GM12878 (cell line): Measurements from ENCODE around the gene TARBP1. TPM values are rescaled to one million over a fixed set of nuclear protein-coding genes. Genes with fewer than 3 reads are reported as not detected.

Source experiments
- ATAC-seq: fragments of 200-7000 bp; cut with Tn5 transposase; 3 replicates; pipeline ENCODE4 v1.9.1; 2020; ENCODE audit warnings: mild to moderate bottlenecking, moderate library complexity
- BruUV-seq: library from RNA; stranded (reverse); fragments of 400-500 nt; replicated peaks from 2 replicates; lab custom pipeline; 2021; lab: Mats Ljungman, UMichigan
- CTCF ChIA-PET: fragments of 300-600 bp; sonication (Branson Sonifier 250); formaldehyde crosslinking; extraction: SDS; loops from one replicate; lab custom pipeline; 2021; ENCODE audit warnings: inconsistent platforms; lab: Yijun Ruan, JAX
- POLR2A ChIA-PET: fragments of 350-600 bp; formaldehyde crosslinking; extraction: SDS; loops from one replicate; lab custom pipeline; 2021; ENCODE audit warnings: inconsistent platforms; lab: Charles Lee
- RAD21 ChIA-PET: fragments of 300-600 bp; sonication (Branson Sonifier 250); formaldehyde crosslinking; loops from one replicate; lab custom pipeline; 2023; ENCODE audit warnings: antibody characterized with exemption; ENCODE audit not compliant: unreplicated experiment; lab: Charles Lee
- SMC1A ChIA-PET: fragments of 300-600 bp; sonication (Branson Sonifier 250); formaldehyde crosslinking; loops from one replicate; lab custom pipeline; 2023; ENCODE audit not compliant: unreplicated experiment, uncharacterized antibody; lab: Charles Lee
- DNase-seq: peaks from one replicate; pipeline ENCODE4 v3.0.0-alpha.2; 2011; ENCODE audit warnings: low read depth, low spot score
- FAIRE-seq: peaks from 3 replicates; lab custom pipeline; 2011; peaks lifted over from hg19 to GRCh38; lab: Jason Lieb, UNC
- H2AFZ ChIP-seq: 2 replicates; pipeline ENCODE4 v1.6.0; 2011; ENCODE audit warnings: low read depth, low read length, control low read depth; ENCODE audit not compliant: control insufficient read depth
- H3K27ac ChIP-seq: 2 replicates; pipeline ENCODE4 v1.5.1; 2011; ENCODE audit warnings: control low read depth; ENCODE audit not compliant: control insufficient read depth, insufficient read depth
- H3K27me3 ChIP-seq, 2 experiments: replicated peaks in 1 of 2; 2 replicates each; pipeline versions ENCODE4 v1.6.0 to v1.6.1; 2011; ENCODE audit warnings: low read length in 1 of 2; ENCODE audit not compliant: control insufficient read depth in 2 of 2, insufficient read depth in 2 of 2
- H3K36me3 ChIP-seq, 2 experiments: 2 replicates each; pipeline ENCODE4 v1.5.1; 2011; ENCODE audit warnings: low read length in 1 of 2; ENCODE audit not compliant: control insufficient read depth in 2 of 2, insufficient read depth in 2 of 2
- H3K4me1 ChIP-seq: 2 replicates; pipeline ENCODE4 v1.6.1; 2011; ENCODE audit warnings: mild to moderate bottlenecking, low read length, moderate library complexity, mixed read lengths; ENCODE audit not compliant: control insufficient read depth, insufficient read depth
- H3K4me2 ChIP-seq: 2 replicates; pipeline ENCODE4 v1.6.0; 2011; ENCODE audit warnings: control low read depth; ENCODE audit not compliant: control insufficient read depth, insufficient read depth
- H3K4me3 ChIP-seq: fragments of 200-600 bp; sonication (generic); 2 replicates; pipeline ENCODE4 v1.5.1; 2016
- H3K79me2 ChIP-seq: 2 replicates; pipeline ENCODE4 v1.6.0; 2011; ENCODE audit warnings: low read length; ENCODE audit not compliant: control insufficient read depth, insufficient read depth
- H3K9ac ChIP-seq: 2 replicates; pipeline ENCODE4 v1.8.0; 2011; ENCODE audit warnings: low read length, control low read depth, mixed read lengths; ENCODE audit not compliant: control insufficient read depth, insufficient read depth
- H3K9me3 ChIP-seq: replicated peaks from 3 replicates; pipeline ENCODE4 v1.5.1; 2011; ENCODE audit warnings: mild to moderate bottlenecking, low read length; ENCODE audit not compliant: control insufficient read depth, insufficient read depth
- H4K20me1 ChIP-seq: 2 replicates; pipeline ENCODE4 v1.6.0; 2011; ENCODE audit not compliant: control insufficient read depth, insufficient read depth
- E2F8 ChIP-seq: fragments of 450-650 bp; IDR thresholded peaks from 2 replicates; pipeline ENCODE4 v1.6.1; 2018; ENCODE audit warnings: mild to moderate bottlenecking, low read depth, moderate library complexity; ENCODE audit not compliant: partially characterized antibody
- FOS ChIP-seq: IDR thresholded peaks from 3 replicates; pipeline ENCODE4 v1.6.1; 2011; ENCODE audit warnings: borderline replicate concordance; ENCODE audit not compliant: insufficient read length; ENCODE audit errors: extremely low read depth
- JUNB ChIP-seq: IDR thresholded peaks from 2 replicates; pipeline ENCODE4 v1.6.1; 2016; ENCODE audit warnings: antibody characterized with exemption, mild to moderate bottlenecking
- NKRF ChIP-seq: fragments of 450-650 bp; conservative IDR thresholded peaks from 2 replicates; pipeline ENCODE4 v1.6.1; 2017; ENCODE audit warnings: mild to moderate bottlenecking, moderate library complexity
- NR2C1 ChIP-seq: fragments of 450-650 bp; IDR thresholded peaks from 2 replicates; pipeline ENCODE4 v1.6.1; 2017; ENCODE audit warnings: antibody characterized with exemption, mild to moderate bottlenecking, moderate library complexity
- PML ChIP-seq: IDR thresholded peaks from 2 replicates; pipeline ENCODE4 v1.6.1; 2012; ENCODE audit warnings: low read length, inconsistent platforms
- USF1 ChIP-seq: IDR thresholded peaks from 2 replicates; pipeline ENCODE4 v1.6.1; 2011; ENCODE audit warnings: borderline replicate concordance, low read depth, mild to moderate bottlenecking, moderate library complexity, mixed read lengths, low read length; ENCODE audit not compliant: insufficient read depth; ENCODE audit errors: extremely low read length
- ZNF207 ChIP-seq: fragments of 450-650 bp; IDR thresholded peaks from 2 replicates; pipeline ENCODE4 v1.6.1; 2014; ENCODE audit warnings: antibody characterized with exemption, mild to moderate bottlenecking, borderline replicate concordance
- ZNF217 ChIP-seq: fragments of 450-650 bp; IDR thresholded peaks from 2 replicates; pipeline ENCODE4 v1.6.1; 2017; ENCODE audit warnings: antibody characterized with exemption, mild to moderate bottlenecking
- ZSCAN29 ChIP-seq: fragments of 450-650 bp; IDR thresholded peaks from 2 replicates; pipeline ENCODE4 v1.6.1; 2017; ENCODE audit warnings: mild to moderate bottlenecking, moderate library complexity
- WGBS: methylation state at CpG from one replicate; pipeline ENCODE4 v1.1.6; 2016; ENCODE audit warnings: low lambda C conversion rate; ENCODE audit not compliant: insufficient replicate concordance, insufficient coverage; ENCODE audit errors: missing lambda C conversion rate; 5-methylcytosine and 5-hydroxymethylcytosine counted together
- in situ Hi-C: fragments of 300-500 bp; cut with MboI; formaldehyde crosslinking; loops from 9 replicates; pipeline ENCODE4 v1.14.3; 2018; ENCODE audit warnings: mixed read lengths
- intact Hi-C: fragments of 100-400 bp; cut with micrococcal nuclease; formaldehyde crosslinking; loops from one replicate; pipeline ENCODE4 v1.14.2; 2022; ENCODE audit not compliant: unreplicated experiment
- polyA plus RNA-seq, 11 experiments: library from polyadenylated mRNA; depleted of rRNA in 4 of 11; unstranded in 6 of 11; stranded (reverse) in 5 of 11; fragments of >200 nt; fragmentation: Nextera tagmentation in 4 of 11; fragmentation: Illumina TruSeq in 1 of 11; extraction: Ambion mirVana in 4 of 11; extraction: Trizol in 1 of 11; gene quantifications; 1 replicate in 1 of 11; 2 replicates in 10 of 11; pipeline versions ENCODE4 v1.2.1 to v1.2.3, GENCODE V29; 2011 to 2016; ENCODE audit warnings: inconsistent platforms in 2 of 11, missing spikeins in 2 of 11, low read depth in 1 of 11
- total RNA-seq, 4 experiments: library from RNA; depleted of rRNA in 3 of 4; stranded (reverse); fragments of >200 nt in 3 of 4; fragmentation: Illumina TruSeq in 1 of 4; extraction: Trizol in 1 of 4; gene quantifications; 2 replicates each; pipeline versions ENCODE4 v1.2.1 to v1.2.3, GENCODE V29; 2013 to 2021

Gene TARBP1
- total and polyA plus RNA-seq, 10 of the 15 experiments (the other 5 are each of a cell fraction or from before 2014, with no cell fraction given), result 10.8 to 94.4 (median 35.3) TPM

GRCh38 chr1:234479310-234479559 lies 256 bp upstream of the TARBP1 start:
- no peak for TF ChIP-seq JUNB
- no peaks in the 10 kb centered on the region for H3K27me3 ChIP-seq
- H4K20me1 ChIP-seq, result no peaks in the 10 kb centered on the region
- peaks cover 25% of the 10 kb centered on the region for H3K4me1 ChIP-seq
- H3K9ac ChIP-seq, result no peak overlapping the region
- peaks cover 36% of the 10 kb centered on the region for H3K79me2 ChIP-seq
- no TSS peak for BruUV-seq
- peak overlapping the region; percentile 91; the same call in 1 of the 2 replicates for H3K4me2 ChIP-seq
- no peaks in the 10 kb centered on the region for H3K9me3 ChIP-seq
- FAIRE-seq (peak; percentile 56), ATAC-seq (no peak), DNase-seq (no peak)
- WGBS, result 7% methylated on average over 5 of the region's 5 CpGs
- in situ Hi-C loops, result no loop called here
- ChIA-PET POLR2A (interaction anchor here (0.9 to 2.8 kb wide), 3 partner anchors 10 to 191 kb away, joined by 3 to 15 read pairs (median 4); partner anchors contain the start of gene COA6), RAD21 (interaction anchor here (1.2 to 1.9 kb wide), 3 partner anchors 16 to 266 kb away, joined by 3 to 6 read pairs (median 5); no protein-coding TSS in a partner anchor), CTCF (interaction anchor here (0.7 to 1.9 kb wide), 5 partner anchors 8 to 614 kb away, joined by 3 to 7 read pairs (median 4); no protein-coding TSS in a partner anchor), SMC1A (interaction anchor here (0.8 to 2.0 kb wide), 3 partner anchors 16 to 81 kb away, joined by 3 to 8 read pairs (median 3); no protein-coding TSS in a partner anchor)
- H2AFZ ChIP-seq, result peak overlapping the region; percentile 73
- H3K27ac ChIP-seq, result peak overlapping the region; percentile 78; the same call in 1 of the 2 replicates
- peak overlapping the region; percentile 59 for H3K4me3 ChIP-seq
- intact Hi-C loops, result loop anchor here (5.0 to 10.0 kb wide), 2 partner anchors 264 to 367 kb away; no protein-coding TSS in a partner anchor
- no peaks in the 10 kb centered on the region for H3K36me3 ChIP-seq

GRCh38 chr1:234478152-234478480 lies 863 bp downstream of the TARBP1 start:
- Histone ChIP-seq H3K9me3 (no peaks in the 10 kb centered on the region), H3K4me3 (peak overlapping the region; percentile 96), H3K27me3 (no peaks in the 10 kb centered on the region), H4K20me1 (no peaks in the 10 kb centered on the region), H3K9ac (peak overlapping the region; percentile 85), H3K27ac (peak overlapping the region; percentile 78), H3K4me1 (peaks cover 30% of the 10 kb centered on the region), H2AFZ (peak overlapping the region; percentile 90), H3K79me2 (peaks cover 46% of the 10 kb centered on the region), H3K36me3 (no peaks in the 10 kb centered on the region), H3K4me2 (peak overlapping the region; percentile 91)
- FAIRE-seq (no peak), ATAC-seq (peak; percentile 77), DNase-seq (no peak)
- ChIA-PET CTCF (interaction anchor here (0.7 to 1.9 kb wide), 5 partner anchors 9 to 155 kb away, joined by 3 to 7 read pairs (median 4); partner anchors contain the start of gene COA6), POLR2A (interaction anchor here (0.6 to 2.8 kb wide), 5 partner anchors 9 to 168 kb away, joined by 3 to 15 read pairs (median 4); no protein-coding TSS in a partner anchor), RAD21 (interaction anchor here (1.0 to 1.9 kb wide), 6 partner anchors 17 to 606 kb away, joined by 3 to 6 read pairs (median 4); no protein-coding TSS in a partner anchor), SMC1A (interaction anchor here (0.8 to 2.0 kb wide), 6 partner anchors 9 to 1092 kb away, joined by 3 to 11 read pairs (median 4); no protein-coding TSS in a partner anchor)
- BruUV-seq, result no TSS peak
- under 1% methylated on average over 42 of the region's 43 CpGs for WGBS
- in situ Hi-C loops (no loop called here), intact Hi-C loops (loop anchor here (5.0 to 10.0 kb wide), 2 partner anchors 263 to 366 kb away; no protein-coding TSS in a partner anchor)
- TF ChIP-seq ZNF207 (0 out of 2 replicates have a peak, but pooled peaks have one; percentile 51), USF1 (no peak), E2F8 (no peak), ZSCAN29 (no peak), NKRF (peak; percentile 63), ZNF217 (no peak), PML (no peak), NR2C1 (no peak), FOS (no peak)
